GM08714 (cell line): ENCODE data around the gene CNOT6L.

Experiments used
- H3K4me3 ChIP-seq: fragments of 200-500 bp; sonication (Bioruptor generic); 2 replicates; pipeline ENCODE4 v1.5.1; 2014; ENCODE audit warnings: mild to moderate bottlenecking, low read length, inconsistent platforms
- ZNF274 ChIP-seq: IDR thresholded peaks from 2 replicates; pipeline ENCODE4 v1.6.1; 2012; ENCODE audit warnings: mild to moderate bottlenecking, low read depth, low read length

CNOT6L gene

DNA sequence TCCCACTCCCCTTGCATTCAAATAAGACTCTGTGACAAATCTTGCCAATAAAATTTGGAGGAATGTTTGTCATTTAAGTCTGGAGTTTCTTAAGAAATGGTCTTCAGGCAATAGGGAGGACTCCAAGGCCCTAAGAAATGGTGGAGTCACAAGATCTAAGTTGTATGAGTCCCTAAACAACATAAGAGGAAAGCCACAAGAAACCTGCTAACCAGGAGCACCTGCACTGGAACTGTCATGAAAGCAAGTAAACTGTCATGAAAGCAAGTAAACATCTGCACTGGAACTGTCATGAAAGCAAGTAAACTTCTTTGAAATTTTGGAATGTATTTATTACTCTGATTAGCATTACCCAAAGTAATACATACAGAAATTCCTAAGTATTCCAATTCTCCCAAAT is 3.5 kb downstream of the CNOT6L start:
- no peak for TF ChIP-seq ZNF274
- H3K4me3 ChIP-seq: no peak overlapping the region

DNA sequence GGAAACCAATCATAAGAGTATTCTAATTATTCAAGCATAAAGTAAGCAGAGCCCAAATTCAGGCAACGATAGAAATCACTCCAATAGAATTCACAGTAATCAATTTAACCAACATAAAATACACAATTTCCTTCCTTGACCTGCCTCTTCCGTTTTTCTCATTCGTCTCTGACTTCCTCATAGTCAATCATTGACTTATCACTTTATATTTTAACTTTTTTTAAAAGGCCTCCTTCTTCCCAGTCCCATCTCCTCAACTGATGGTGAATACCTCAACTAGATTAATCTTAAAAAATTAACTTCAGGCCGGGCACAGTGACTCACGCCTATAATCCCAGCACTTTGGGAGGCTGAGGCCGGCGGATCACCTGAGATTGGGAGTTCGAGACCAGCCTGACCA is 13.3 kb downstream of the CNOT6L start:
- no peak overlapping the region for H3K4me3 ChIP-seq
- no peak for TF ChIP-seq ZNF274

DNA sequence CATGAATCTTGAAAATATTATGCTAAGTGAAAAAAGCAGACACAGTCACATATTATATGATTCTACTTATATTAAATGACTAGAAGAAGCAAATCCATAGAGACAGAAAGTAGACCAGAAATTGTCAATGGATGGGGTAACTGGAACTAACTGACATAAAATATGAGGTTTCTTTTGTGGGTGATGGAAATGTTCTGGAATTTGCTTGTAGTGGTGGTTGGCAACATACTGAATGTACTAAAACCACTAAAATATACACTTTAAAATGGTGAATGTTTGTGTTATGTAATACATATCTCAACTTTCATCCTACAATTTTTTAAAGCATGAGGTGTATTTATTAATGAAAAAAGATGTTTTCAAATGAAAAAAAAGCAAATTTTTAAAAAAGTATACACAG is 14.7 kb downstream of the CNOT6L start:
- TF ChIP-seq ZNF274: no peak
- no peak overlapping the region for H3K4me3 ChIP-seq

GRCh38 chr4:77802402-77802801 is 16.8 kb downstream of the CNOT6L start:
- H3K4me3 ChIP-seq: no peak overlapping the region
- no peak for TF ChIP-seq ZNF274

GRCh38 chr4:77801260-77801608 is 17.9 kb downstream of the CNOT6L start:
- no peak for TF ChIP-seq ZNF274
- no peak overlapping the region for H3K4me3 ChIP-seq

DNA sequence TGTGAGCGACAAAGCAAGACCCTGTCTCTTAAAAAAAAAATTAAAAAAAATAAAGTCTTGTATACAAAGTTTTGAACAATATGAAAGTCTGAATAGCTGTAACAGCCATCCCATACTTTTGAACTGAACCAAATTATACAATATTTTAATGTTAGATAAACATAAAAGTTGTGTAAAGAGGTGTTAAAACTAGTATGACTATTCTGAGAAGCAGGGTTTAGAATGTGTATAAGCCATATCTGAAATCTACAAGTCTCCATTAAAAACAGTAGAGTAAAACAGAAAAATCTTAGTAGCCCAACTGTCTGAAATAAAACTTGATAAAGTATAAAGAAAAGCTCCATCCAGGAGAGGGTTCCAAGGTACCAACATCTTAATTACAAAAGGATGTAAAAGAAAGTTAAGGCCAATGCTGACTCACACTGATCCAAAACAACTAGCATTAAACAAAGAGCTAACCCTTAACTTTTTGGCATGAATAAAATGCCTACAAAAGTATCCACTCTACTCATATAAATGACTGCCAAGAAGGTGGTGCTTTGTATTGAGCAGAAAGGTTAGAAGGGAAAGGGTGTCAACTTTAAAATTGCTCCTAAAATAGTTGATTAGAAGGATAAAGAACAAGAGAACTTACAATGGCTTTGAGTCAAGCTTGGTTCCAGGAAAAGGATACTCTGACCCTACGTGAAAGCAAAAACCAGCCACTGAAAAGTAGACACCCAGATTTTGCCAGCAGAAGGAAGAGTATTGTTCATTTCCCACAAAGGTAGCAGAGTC is 18.5 kb downstream of the CNOT6L start:
- TF ChIP-seq ZNF274: no peak
- H3K4me3 ChIP-seq: no peak overlapping the region

DNA sequence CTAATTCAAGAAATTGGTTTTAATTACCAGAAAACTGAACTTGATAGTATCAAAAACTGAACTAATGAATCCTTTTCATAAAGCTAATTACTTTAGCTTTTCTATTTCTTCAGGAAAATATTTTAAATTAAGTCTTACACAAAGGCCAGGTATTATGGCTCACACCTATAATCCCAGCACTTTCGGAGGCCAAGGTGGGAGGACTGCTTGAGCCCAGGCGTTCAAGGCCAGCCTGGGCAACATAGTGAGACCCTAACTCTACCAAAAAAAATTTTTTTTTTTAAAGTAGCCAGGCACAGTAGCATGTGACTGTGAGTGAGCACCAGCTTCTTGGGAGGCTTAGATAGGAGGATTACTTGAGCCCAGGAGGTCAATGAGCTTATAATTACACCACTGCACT is 19.1 kb downstream of the CNOT6L start:
- TF ChIP-seq ZNF274: no peak
- no peak overlapping the region for H3K4me3 ChIP-seq

DNA sequence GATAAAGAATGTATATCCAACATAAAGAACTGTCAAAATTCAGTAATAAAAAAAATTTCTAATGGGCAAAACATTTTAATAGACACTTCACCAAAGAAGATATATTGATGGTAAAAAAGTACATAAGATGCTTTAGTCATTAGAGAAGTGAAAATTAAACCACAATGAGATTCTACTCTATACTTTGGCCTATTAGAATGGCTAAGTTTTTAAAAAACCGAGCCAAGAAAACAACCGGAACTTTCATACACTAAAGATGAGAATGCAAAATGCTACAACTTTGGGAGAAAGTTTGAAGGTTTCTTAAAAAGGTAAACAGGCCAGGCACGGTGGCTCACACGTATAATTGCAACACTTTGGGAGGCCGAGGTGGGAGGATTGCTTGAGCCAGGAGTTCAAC is 20.8 kb downstream of the CNOT6L start:
- no peak for TF ChIP-seq ZNF274
- no peak overlapping the region for H3K4me3 ChIP-seq

DNA sequence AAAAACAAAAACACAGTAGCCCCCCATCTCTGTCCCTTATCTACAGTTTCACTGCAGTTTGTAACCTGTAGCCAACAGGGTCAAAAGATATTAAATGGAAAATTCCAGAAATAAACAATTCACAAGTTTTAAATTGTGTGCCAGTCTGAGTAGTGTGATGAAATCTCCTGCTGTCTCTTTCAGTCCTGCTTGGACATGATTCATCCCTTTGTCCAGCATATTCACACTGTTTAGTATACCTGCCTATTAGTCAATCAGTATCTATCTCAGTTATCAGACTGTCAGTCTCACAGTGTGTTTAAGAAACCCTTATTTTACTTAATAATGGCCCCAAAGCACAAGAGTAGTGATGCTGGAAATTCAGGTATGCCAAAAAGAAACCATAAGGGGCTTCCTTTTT is 21.9 kb downstream of the CNOT6L start:
- no peak for TF ChIP-seq ZNF274
- H3K4me3 ChIP-seq: no peak overlapping the region

GRCh38 chr4:77795326-77795725 is 23.8 kb downstream of the CNOT6L start:
- TF ChIP-seq ZNF274: no peak
- H3K4me3 ChIP-seq: no peak overlapping the region

GRCh38 chr4:77790146-77790545 is 29.0 kb downstream of the CNOT6L start:
- TF ChIP-seq ZNF274: no peak
- no peak overlapping the region for H3K4me3 ChIP-seq

DNA sequence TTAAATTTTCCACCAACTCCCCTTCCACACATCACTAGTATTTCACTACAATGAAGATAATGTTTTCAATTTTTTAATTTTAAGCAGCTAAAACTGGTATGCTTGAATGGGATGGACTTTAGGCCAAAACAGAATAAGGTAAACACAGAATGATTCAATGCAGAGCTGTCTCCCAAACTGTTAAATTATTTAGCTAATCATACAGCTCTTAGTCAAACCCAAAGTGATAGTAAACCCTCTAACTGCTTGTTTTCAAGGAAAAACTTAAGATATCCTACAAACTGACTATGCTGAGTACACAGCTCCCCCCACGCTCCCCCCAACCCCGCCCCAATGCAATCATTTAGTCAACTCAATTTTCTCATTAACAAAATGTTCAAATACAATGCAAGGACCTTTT is 30.2 kb downstream of the CNOT6L start:
- TF ChIP-seq ZNF274: no peak
- H3K4me3 ChIP-seq: no peak overlapping the region

DNA sequence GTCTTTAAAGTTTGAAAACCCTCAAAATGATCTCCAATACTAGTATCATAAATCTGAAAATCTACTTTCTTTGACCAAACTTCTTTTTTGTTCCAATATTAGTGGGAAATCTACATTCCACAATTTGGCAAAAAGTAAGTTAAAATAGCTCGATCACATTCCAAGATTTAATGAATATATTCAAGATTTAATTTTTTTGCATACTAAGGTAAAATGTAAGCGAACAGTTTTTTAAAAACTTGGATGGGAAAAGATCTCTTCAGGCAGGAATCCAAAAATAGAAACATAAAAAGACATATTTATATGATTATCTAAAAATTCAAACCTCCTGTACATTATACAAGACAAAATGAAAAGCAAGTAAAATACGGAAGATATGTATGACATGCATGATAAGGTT is 31.2 kb downstream of the CNOT6L start:
- no peak for TF ChIP-seq ZNF274

GRCh38 chr4:77785669-77786068 is 33.5 kb downstream of the CNOT6L start:
- no peak overlapping the region for H3K4me3 ChIP-seq
- no peak for TF ChIP-seq ZNF274

More for the DNA sequence above, 31.2 kb downstream of the CNOT6L start:
- H3K4me3 ChIP-seq: no peak overlapping the region

GRCh38 chr4:77783895-77784294 is 35.3 kb downstream of the CNOT6L start:
- no peak for TF ChIP-seq ZNF274
- no peak overlapping the region for H3K4me3 ChIP-seq
